HepG2 (cell line): ENCODE measurements around the gene COPZ2. TPM values are rescaled to one million over a fixed set of nuclear protein-coding genes. Genes with fewer than 3 reads are reported as not detected.

Experiments used
- DNMT3B ChIP-seq: conservative IDR thresholded peaks from 2 replicates; pipeline ENCODE4 v1.6.1; 2016; ENCODE audit warnings: missing biosample characterization, control low read depth
- ELF1 ChIP-seq: sonication (generic); formaldehyde crosslinking; IDR thresholded peaks from 2 replicates; pipeline ENCODE4 v1.4.0; 2020; ENCODE audit warnings: missing genetic modification reagents
- ESRRA ChIP-seq: sonication (generic); formaldehyde crosslinking; IDR thresholded peaks from 2 replicates; pipeline ENCODE4 v1.5.1; 2020; ENCODE audit warnings: mild to moderate bottlenecking, low read depth, missing genetic modification reagents
- FIP1L1 ChIP-seq: fragments of 200-400 bp; formaldehyde crosslinking; IDR thresholded peaks from 2 replicates; pipeline ENCODE4 v1.6.1; 2018; ENCODE audit warnings: low read depth, mild to moderate bottlenecking, low read length, moderate library complexity, borderline replicate concordance; ENCODE audit not compliant: insufficient read depth
- GTF2F1 ChIP-seq: fragments of 150-350 bp; IDR thresholded peaks from 2 replicates; pipeline ENCODE4 v1.6.1; 2014; ENCODE audit warnings: low read length
- KDM1A ChIP-seq: IDR thresholded peaks from 2 replicates; pipeline ENCODE4 v1.6.1; 2016; ENCODE audit warnings: missing compliant biosample characterization
- MAFG ChIP-seq: sonication (generic); formaldehyde crosslinking; IDR thresholded peaks from 2 replicates; pipeline ENCODE4 v1.5.1; 2020; ENCODE audit warnings: mild to moderate bottlenecking, missing genetic modification reagents
- MLLT10 ChIP-seq: sonication (generic); formaldehyde crosslinking; IDR thresholded peaks from 2 replicates; pipeline ENCODE4 v1.4.0; 2020; ENCODE audit warnings: missing genetic modification reagents
- MXI1 ChIP-seq: IDR thresholded peaks from 3 replicates; pipeline ENCODE4 v1.6.1; 2012; ENCODE audit warnings: low read depth, low read length, inconsistent platforms, borderline replicate concordance
- NFRKB ChIP-seq: fragments of 450-650 bp; IDR thresholded peaks from 2 replicates; pipeline ENCODE4 v1.6.1; 2017
- SMAD1 ChIP-seq: sonication (generic); formaldehyde crosslinking; IDR thresholded peaks from 2 replicates; pipeline ENCODE4 v1.4.0; 2020; ENCODE audit warnings: missing genetic modification reagents, low read depth, mild to moderate bottlenecking, borderline replicate concordance
- USF2 ChIP-seq, 2 experiments: sonication (generic) in 1 of 2; formaldehyde crosslinking in 1 of 2; IDR thresholded peaks; 2 replicates each; pipeline versions ENCODE4 v1.5.1 to v1.6.1; 2011 to 2020; ENCODE audit warnings: borderline replicate concordance in 1 of 2, low read depth in 1 of 2, low read length in 1 of 2, mild to moderate bottlenecking in 1 of 2, missing genetic modification reagents in 1 of 2, moderate library complexity in 1 of 2
- ZBTB33 ChIP-seq: sonication (generic); formaldehyde crosslinking; IDR thresholded peaks from 2 replicates; pipeline ENCODE4 v1.4.0; 2020; ENCODE audit warnings: missing genetic modification reagents
- ZNF230 ChIP-seq: sonication (generic); formaldehyde crosslinking; IDR thresholded peaks from 2 replicates; pipeline ENCODE4 v1.4.0; 2020; ENCODE audit warnings: mild to moderate bottlenecking, missing genetic modification reagents
- ZNF280B ChIP-seq: sonication (generic); formaldehyde crosslinking; IDR thresholded peaks from 2 replicates; pipeline ENCODE4 v1.5.0; 2020; ENCODE audit warnings: missing genetic modification reagents, mild to moderate bottlenecking, borderline replicate concordance
- ZNF292 ChIP-seq: sonication (generic); formaldehyde crosslinking; IDR thresholded peaks from 2 replicates; pipeline ENCODE4 v1.8.1; 2022; ENCODE audit warnings: mild to moderate bottlenecking, low read depth, missing genetic modification reagents, borderline replicate concordance
- ZNF414 ChIP-seq: sonication (generic); formaldehyde crosslinking; IDR thresholded peaks from 2 replicates; pipeline ENCODE4 v1.5.0; 2020; ENCODE audit warnings: missing genetic modification reagents
- ZNF44 ChIP-seq: sonication (generic); formaldehyde crosslinking; IDR thresholded peaks from 2 replicates; pipeline ENCODE4 v1.5.1; 2020; ENCODE audit warnings: mild to moderate bottlenecking, missing genetic modification reagents
- ZNF639 ChIP-seq: conservative IDR thresholded peaks from 2 replicates; pipeline ENCODE4 v1.6.1; 2018; ENCODE audit warnings: missing genetic modification reagents
- ZNF670 ChIP-seq: sonication (generic); formaldehyde crosslinking; IDR thresholded peaks from 2 replicates; pipeline ENCODE4 v1.8.0; 2022; ENCODE audit warnings: mild to moderate bottlenecking, missing genetic modification reagents, borderline replicate concordance
- ZNF841 ChIP-seq: sonication (generic); formaldehyde crosslinking; IDR thresholded peaks from 2 replicates; pipeline ENCODE4 v1.8.1; 2023; ENCODE audit warnings: missing genetic modification reagents, borderline replicate concordance
- ZSCAN12 ChIP-seq: sonication (generic); formaldehyde crosslinking; IDR thresholded peaks from 2 replicates; pipeline ENCODE4 v1.9.0; 2021; ENCODE audit warnings: mild to moderate bottlenecking, missing genetic modification reagents
- polyA plus RNA-seq, 8 experiments: library from polyadenylated mRNA; depleted of rRNA in 3 of 8; stranded (reverse) in 7 of 8; unstranded in 1 of 8; fragments of >200 nt; fragmentation: Illumina TruSeq in 4 of 8; extraction: Trizol in 4 of 8; gene quantifications; 2 replicates each; pipeline versions ENCODE4 v1.2.1 to v1.2.3, GENCODE V29; 2011 to 2016; ENCODE audit warnings: low read depth in 4 of 8, missing spikeins in 1 of 8, mixed read lengths in 1 of 8; ENCODE audit not compliant: insufficient read depth in 1 of 8
- total RNA-seq, 5 experiments: library from RNA; depleted of rRNA; stranded (reverse); fragments of >200 nt; fragmentation: Illumina TruSeq; extraction: Trizol; gene quantifications; 2 replicates each; pipeline ENCODE4 v1.2.3, GENCODE V29; 2016; ENCODE audit warnings: low read depth in 1 of 5

Gene COPZ2
- total and polyA plus RNA-seq, 2 of the 13 experiments (the other 11 are each of a cell fraction or from before 2014, with no cell fraction given): 0.61 to 1.5 TPM

GRCh38 chr17:48037036-48037837, at the start of gene COPZ2 (continued):
- TF ChIP-seq DNMT3B (CRISPR knock-in tag): no peak
- TF ChIP-seq ZNF280B (CRISPR knock-in tag): no peak
- no peak for TF ChIP-seq ZNF639 (CRISPR knock-in tag)
- TF ChIP-seq MLLT10 (CRISPR knock-in tag): no peak
- TF ChIP-seq ZNF44 (CRISPR knock-in tag): peak; percentile 29; the same call in 1 of the 2 replicates
- TF ChIP-seq ZNF841 (CRISPR knock-in tag): no peak
- 0 out of 2 replicates have a peak, but pooled peaks have one; percentile 29 for TF ChIP-seq ZNF292 (CRISPR knock-in tag)
- no peak for TF ChIP-seq ZNF670 (CRISPR knock-in tag)
- no peak for TF ChIP-seq NFRKB
- no peak for TF ChIP-seq FIP1L1
- TF ChIP-seq MXI1: 0 out of 3 replicates have a peak, but pooled peaks have one; percentile 29
- 0 out of 2 replicates have a peak, but pooled peaks have one; percentile 54 for TF ChIP-seq ZNF414
- TF ChIP-seq GTF2F1: no peak
- no peak for TF ChIP-seq ZSCAN12
- peak; percentile 59; the same call in 1 of the 2 replicates for TF ChIP-seq ELF1
- TF ChIP-seq KDM1A (CRISPR knock-in tag): no peak
- no peak for TF ChIP-seq ESRRA
- no peak for TF ChIP-seq USF2 (IDR thresholded peaks at IDR 0.05; ENCODE audit: low read depth, low read length)
- TF ChIP-seq USF2 (CRISPR knock-in tag; IDR thresholded peaks at IDR 0.05; ENCODE audit: borderline replicate concordance): no peak
- no peak for TF ChIP-seq MAFG
- TF ChIP-seq SMAD1 (CRISPR knock-in tag): peak; percentile 95; the same call in 1 of the 2 replicates
- TF ChIP-seq ZBTB33 (CRISPR knock-in tag): no peak
- TF ChIP-seq ZNF230 (CRISPR knock-in tag): no peak
